GM23338 (cell line): ENCODE measurements around the gene BMPR2.

Experiments
- POLR2AphosphoS5 ChIP-seq: IDR thresholded peaks from 2 replicates; pipeline ENCODE4 v1.6.1; 2016; ENCODE audit warnings: antibody characterized with exemption, low read depth
- TF ChIP-seq, protein P1 (sequence below): IDR thresholded peaks from one replicate; pipeline ENCODE4 v1.6.1; 2018; ENCODE audit warnings: antibody characterized with exemption; ENCODE audit not compliant: unreplicated experiment

DNA sequence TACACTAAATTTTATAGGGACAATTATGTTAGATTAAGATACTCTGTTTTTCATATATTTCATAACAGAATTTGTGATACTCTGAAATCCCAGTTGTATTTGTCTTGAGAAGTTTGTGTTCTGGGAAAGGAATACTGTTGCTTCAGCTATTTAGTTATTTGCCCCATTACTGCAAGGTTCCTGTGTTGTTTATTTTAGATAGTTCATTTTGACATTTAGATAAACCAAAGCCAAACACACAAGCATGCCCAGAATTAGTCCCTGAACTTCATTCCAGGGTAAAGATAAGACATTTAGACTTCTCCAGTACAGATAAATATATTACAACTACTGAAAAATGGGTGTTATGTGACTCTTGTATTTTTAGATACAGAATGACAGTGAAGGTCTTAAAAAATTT lies 74.7 kb downstream of the BMPR2 start:
- TF ChIP-seq, protein P1, sequence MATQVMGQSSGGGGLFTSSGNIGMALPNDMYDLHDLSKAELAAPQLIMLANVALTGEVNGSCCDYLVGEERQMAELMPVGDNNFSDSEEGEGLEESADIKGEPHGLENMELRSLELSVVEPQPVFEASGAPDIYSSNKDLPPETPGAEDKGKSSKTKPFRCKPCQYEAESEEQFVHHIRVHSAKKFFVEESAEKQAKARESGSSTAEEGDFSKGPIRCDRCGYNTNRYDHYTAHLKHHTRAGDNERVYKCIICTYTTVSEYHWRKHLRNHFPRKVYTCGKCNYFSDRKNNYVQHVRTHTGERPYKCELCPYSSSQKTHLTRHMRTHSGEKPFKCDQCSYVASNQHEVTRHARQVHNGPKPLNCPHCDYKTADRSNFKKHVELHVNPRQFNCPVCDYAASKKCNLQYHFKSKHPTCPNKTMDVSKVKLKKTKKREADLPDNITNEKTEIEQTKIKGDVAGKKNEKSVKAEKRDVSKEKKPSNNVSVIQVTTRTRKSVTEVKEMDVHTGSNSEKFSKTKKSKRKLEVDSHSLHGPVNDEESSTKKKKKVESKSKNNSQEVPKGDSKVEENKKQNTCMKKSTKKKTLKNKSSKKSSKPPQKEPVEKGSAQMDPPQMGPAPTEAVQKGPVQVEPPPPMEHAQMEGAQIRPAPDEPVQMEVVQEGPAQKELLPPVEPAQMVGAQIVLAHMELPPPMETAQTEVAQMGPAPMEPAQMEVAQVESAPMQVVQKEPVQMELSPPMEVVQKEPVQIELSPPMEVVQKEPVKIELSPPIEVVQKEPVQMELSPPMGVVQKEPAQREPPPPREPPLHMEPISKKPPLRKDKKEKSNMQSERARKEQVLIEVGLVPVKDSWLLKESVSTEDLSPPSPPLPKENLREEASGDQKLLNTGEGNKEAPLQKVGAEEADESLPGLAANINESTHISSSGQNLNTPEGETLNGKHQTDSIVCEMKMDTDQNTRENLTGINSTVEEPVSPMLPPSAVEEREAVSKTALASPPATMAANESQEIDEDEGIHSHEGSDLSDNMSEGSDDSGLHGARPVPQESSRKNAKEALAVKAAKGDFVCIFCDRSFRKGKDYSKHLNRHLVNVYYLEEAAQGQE, result no peak
- TF ChIP-seq POLR2AphosphoS5, result no peak
